ENCODE measurements around the gene BST1. TPM values are rescaled to one million over a fixed set of nuclear protein-coding genes. Genes with fewer than 3 reads are reported as not detected.
A peak's percentile ranks its signal among the peaks of the same experiment; 100 is the strongest.

BST1 gene
- total RNA-seq, 1 donor from 2014 or later: 0.93 TPM

GRCh38 chr4:15781427-15782095 is 78.7 kb downstream of the BST1 start:
- peaks cover 10% of the 10 kb centered on the region for H3K9me3 Mint-ChIP-seq
- intact Hi-C loops (cut with micrococcal nuclease): loop anchor here (1.0 kb wide), 2 partner anchors 14 to 42 kb away; no protein-coding TSS in a partner anchor
- H3K4me3 Mint-ChIP-seq: peak overlapping the region; percentile 93
- DNase-seq (ENCODE audit: low spot score): peak; percentile 48
- peaks cover 82% of the 10 kb centered on the region for H3K4me1 Mint-ChIP-seq (ENCODE audit: low read depth)
- peak overlapping the region; percentile 92 for H3K27ac Mint-ChIP-seq
- H3K27me3 Mint-ChIP-seq (ENCODE audit: insufficient read depth): no peaks in the 10 kb centered on the region
- peaks cover 71% of the 10 kb centered on the region for H3K36me3 Mint-ChIP-seq (ENCODE audit: low read depth)

Other genes with a start within 250 kb of the BST1 start
- not detected in 2 replicates for gene CC2D2A, start 233.2 kb upstream of the BST1 start, total RNA-seq
- gene FBXL5, start 47.7 kb upstream of the BST1 start, total RNA-seq: 31.3 and 34.7 TPM in 2 replicates
- 5.5 and 6.6 TPM in 2 replicates for gene FAM200B, start 21.2 kb upstream of the BST1 start, total RNA-seq
- 148 and 152 TPM in 2 replicates for gene CD38, start 75.3 kb downstream of the BST1 start, total RNA-seq
- not detected in 2 replicates for gene FGFBP1, start 235.7 kb downstream of the BST1 start, total RNA-seq

All from activated T-helper 1 cell treated with anti-CD3 and anti-CD28 coated beads, Interleukin-12 subunit alpha, Interleukin-12 subunit beta, Interleukin-2, Interleukin-4 antibody, amounts not matched to agents 30 ng/mL and 10 ng/mL and 1 ng/mL, durations not matched to agents 14 hours and 24 hours and 36 hours (primary cell).